Smooth muscle cell of the brain vasculature (primary cell): ENCODE data around the gene MED1.
"Not testable (repeated sequence)": the region's sequence is repeated elsewhere in the genome, so short reads cannot be mapped to it uniquely, and the experiment has no call there.

ENCODE experiments used
- DNase-seq: peaks from one replicate; pipeline ENCODE4 v3.0.0-alpha.2; 2012; ENCODE audit warnings: low read depth, low spot score

The MED1 gene

DNA sequence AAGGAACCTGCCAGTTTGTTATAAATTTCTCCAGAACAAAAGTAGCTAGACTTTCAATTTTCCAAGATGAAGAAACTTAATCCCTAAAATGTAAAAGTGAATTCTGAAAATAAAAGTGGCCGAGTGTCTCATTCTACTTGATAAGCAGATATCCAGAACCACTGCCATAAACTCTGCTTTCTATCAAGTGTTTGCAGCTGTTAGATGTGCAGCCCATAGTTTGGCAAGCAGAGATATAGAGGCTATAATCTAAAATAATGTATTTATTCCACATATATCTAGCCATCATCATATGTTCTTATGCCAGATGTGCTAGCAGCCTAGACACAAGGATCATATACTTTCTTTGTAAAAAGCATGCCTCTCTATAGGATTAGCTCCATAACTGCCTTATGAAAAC lies 34.9 kb downstream of the MED1 start:
- DNase-seq, result no peak

DNA sequence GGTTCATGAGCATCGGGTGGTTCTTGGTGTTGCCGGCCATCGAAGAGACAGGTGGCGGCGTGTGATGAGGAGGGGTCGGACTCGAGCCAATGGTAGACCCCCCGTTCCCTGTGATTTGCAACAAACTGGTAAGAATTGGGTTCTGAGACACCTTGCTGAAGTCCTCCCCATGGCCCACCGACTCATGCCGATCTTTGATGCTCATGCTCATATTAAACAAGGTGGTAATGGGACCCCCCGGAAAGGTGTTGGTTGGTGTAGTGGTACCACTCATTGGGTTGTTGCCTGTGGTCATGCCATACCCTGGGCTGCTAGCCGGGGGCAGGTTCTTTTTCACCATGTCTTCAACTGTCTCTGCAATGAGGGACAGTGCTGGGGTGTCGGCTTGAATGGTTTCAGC lies 40.8 kb downstream of the MED1 start:
- DNase-seq, result no peak

DNA sequence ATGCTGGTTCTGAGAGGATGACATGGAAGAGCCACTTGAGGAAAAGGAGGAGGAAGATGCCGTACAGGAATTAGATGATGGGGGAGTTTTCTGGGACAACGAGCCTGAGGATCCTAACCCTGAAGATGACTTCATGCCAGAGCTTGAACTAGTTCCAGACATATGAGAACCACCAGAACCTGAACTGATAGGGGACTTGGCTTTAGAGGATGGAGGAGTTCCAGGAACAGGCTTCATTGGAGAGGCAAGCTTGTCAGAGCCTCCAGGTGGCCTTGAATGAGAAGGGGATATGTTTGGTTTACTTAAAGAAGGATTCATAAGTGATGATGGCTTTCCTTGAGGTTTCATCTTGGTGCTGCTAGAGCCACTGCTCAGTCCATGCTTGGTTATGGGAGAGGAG lies 42.7 kb downstream of the MED1 start:
- DNase-seq, result no peak

DNA sequence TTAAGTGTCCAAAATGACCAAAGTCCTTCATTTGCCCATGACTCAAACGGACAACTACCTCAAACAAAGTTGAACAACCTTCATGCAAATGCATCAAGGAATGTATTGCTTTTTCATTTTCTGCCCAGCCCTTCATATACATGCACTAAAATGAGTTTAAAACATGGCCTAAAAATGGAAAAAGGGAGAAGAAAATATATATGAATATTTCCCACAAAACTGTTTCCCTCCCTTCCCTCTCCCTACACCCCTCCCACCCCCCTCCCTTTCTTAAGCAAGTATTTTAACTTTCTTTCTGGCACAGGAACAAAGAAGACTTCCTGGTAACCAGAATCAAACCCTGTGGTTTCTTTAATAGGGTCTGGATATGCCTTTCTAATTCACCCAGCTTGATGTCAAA lies 44.1 kb downstream of the MED1 start:
- DNase-seq, result no peak

DNA sequence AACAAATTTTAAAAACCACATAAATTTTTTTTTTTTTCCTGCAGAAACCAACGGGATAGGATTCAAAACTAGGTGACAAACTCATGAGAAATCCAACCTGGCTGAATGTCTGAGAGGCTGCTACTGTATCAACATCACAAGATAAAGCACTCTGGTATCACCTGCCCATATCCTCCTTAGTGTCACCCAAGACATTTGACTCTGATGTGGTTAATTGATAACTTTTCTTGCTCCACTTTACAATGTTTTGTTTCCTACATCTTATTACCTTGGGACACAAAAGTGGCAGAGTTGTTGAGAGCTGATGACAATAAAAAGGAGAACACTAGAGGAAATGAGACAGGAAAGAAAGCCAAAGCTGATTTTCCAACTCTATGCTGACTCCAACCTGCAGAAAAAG lies 45.6 kb downstream of the MED1 start:
- DNase-seq, result no peak

DNA sequence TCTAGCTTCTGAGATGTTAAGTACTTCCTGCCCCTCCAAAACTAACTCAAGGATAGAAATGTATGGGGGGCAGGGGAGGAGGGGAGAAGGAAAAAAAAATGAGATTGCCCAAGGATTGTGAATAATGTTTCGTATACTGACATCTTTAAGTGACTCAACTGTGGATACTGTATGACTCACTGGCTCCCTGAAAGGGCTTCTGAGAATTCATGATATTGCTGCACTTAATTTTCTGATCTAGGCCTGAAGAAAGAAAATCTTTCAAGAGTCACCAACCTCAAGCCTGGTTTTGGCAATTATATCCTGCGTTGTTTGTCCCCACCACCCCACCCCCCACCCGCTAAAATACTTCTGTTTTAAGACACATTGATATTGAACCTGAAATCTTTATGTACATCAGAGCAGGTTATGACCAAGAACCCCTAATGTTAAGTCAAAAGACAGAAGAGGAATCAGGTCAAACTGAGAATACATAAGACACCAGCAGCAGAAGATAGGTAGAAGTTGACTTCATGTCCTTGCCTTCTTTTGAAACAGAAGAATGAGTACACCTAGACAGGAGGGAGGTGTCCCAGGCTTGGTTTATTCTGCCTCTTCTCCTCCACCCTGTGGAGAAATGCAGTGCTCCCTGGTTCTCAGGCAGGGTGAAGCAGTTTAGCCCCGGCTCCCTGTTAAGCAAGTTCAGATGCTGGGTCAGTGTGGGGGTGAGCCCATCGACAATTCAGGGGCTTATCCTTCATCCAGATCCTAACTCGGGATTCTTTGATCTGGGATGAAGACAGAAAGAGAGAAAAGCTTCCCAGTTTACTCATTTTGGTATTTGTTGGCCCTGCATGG lies 46.3 kb downstream of the MED1 start:
- no peak for DNase-seq

DNA sequence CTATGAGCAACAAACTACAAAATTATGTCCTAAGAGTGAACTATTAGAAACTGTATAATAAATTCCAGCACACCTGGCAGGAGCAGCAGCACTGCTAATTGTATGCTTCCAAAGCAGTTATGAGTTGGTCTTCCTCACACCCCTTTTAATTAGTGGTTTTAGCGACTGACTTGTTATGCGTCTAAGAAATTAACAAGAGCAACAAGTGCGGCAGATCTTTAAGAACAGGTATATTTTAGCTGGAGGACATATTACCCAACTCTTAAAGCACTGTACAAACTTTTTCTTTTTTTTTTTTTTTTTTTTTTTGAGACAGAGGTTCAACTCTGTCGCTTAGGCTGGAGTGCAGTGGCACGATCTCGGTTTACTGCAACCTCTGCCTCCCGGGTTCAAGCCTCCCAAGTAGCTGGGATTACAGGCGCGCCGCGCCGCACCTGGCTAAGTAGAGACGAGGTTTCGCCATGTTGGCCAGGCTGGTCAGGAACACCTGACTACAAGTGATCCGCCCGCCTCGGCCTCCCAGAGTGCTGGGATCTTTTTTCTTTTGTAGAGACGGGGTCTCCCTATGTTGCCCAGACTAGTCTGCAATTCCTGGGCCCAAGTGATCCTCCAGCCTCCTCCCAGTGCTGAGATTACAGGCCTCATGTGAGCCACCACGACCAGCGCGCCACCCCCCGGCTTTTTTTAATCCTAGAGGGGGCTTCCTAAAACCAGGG lies 48.0 kb downstream of the MED1 start:
- no peak for DNase-seq

DNA sequence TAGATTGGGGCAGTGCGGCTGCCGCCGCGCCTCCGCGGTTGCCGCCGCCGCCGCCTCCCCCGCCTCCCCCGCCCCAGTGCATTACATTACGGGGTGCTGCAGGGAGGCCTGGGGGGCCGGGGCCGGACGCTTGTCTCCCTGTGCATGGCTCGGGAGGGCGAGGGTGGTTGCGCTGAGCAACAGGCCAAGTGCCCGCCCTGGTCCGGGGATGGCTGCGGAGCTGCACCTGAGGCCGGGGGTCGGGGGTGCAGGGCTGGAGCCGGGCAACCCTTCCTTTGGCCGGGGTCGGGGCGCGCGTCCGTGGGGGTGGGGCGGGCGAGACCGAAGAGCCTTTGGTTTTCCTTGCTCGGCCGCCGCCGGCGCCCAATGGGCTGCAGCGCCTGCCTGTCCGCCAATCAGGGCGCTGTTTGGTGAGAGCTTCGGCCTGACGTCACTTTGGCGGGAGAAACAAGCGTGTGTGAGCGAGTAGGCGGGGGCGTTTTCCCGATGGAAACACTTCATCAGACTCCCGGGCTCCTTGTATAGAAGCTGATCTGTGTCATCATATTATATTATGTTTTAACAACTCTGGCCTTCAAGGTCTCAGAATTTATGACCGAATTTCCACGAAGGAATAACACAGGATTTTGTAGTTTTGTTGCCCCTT lies 48.7 kb downstream of the MED1 start:
- peak; percentile 80 for DNase-seq

DNA sequence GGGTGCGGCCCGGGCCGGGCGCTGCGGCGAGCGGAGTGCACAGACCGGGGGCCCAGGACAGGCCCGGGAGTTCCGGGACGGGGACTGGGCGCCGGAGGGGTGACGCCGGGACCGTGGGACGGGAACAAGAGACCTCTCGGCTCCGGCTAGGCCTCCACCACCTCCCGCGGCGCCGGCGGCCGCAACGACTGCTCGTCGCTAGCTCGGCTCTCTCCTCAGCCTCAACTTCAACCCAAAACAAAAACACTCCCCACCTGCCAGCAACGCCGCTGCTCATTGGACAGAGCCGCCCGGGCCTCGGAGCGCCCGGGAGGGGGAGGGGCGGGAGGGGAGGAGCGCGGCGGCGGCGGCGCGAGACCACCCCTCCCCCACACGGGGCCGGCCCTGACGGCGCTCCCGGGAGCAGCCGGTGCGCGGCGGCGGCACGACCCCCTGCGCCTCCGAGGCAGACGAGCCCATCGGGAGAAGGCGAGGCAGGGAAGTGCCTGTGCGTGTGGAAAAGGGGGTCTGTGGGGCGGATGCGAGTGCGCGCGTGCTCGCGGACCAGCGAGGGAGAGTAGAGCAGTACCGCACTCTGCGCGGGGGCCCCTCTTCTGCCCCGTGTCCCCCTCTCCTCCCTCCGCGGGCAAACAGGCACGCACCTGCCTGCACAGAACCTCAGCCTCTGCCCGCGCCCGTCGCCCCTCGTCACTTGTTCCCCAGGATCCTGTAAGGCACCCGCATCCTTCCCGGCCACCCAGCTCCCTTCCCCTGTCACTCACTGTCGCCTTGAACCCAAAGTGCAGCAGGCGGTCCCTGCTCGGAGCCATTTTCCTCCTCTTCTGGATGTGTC lies 49.4 kb downstream of the MED1 start, which contains the start of gene FBXL20:
TSS of gene FBXL20 (minus strand) at position 215 of the 832 bp plus-strand sequence. CDS start 224 bp downstream, outside the sequence.
- peak; percentile 55 for DNase-seq

DNA sequence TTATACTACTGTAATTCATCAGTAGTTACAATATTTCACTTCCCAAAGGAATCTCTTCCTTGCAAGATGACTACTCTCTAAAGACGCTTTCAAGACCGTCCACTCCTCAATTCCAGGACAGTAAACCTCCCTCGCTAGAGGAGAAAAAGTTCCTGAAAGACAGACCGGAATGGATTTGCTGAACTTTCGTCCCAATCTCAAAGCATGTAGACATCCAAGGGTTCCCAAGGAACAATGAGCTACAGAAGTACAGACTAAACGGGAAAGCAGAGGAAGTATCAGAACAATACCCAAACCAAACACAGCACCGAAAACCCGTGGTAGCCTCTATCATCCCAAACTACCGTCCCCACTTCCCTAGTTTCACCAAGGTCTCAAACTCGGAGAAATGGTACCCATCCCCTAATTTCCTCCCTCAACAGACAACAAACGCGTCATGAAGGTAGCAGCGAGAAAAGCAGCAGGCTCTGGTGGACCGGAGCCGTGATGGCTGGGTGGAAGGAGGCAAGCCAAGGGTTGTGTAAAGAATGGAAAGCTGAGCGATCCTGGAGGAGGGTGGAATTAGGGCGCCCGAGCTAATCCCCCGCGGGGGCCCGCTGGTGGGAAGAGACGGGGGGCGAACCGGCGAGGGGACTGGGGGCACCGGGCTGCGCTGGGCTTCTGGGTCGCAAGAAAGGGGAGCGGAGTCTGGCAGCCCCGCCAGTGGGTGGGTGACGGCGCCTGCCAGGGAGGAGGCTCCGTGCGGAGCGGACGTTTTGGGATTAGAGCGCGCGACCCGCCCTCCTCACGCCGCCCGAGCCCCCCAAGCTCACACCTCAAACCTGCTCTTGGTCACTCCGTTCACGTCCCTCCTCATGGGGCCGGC lies 50.3 kb downstream of the MED1 start:
- no peak for DNase-seq

DNA sequence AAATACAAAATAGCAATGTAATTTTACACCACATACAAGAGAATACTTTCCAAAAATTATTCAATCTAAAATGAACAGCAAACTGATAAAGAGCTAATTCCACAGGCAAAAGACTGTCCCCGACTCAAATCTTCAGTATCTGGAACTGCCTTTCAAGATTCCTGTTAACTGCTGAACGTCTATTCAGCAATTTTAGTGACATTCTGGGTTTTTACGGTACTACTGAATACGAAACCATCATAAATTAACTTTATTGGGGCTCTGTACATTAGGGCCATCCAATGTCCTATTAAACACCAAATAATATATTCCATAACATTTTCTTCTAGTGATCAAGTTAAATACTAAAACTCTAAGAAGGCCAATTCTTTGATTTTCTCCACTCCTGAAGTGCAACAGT lies 51.3 kb downstream of the MED1 start:
- DNase-seq, result no peak

DNA sequence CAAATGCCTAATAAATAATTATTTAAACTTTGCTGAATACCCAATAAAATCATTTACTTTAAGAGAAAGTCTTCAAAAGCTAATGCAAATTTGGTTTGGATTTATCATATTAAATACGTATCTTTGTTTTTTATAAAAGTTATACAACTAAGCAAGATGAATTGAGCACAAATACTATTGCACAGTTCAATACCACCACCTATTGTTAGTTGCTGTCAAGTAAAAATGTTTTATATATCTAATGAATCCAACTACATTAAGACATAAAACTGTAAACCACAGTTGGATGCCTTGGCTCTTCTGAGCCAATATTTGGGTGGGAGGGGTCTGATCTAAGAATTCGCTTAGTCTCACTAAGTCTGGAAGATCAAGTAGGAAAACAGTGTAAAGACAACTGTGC lies 57.3 kb downstream of the MED1 start:
- no peak for DNase-seq

DNA sequence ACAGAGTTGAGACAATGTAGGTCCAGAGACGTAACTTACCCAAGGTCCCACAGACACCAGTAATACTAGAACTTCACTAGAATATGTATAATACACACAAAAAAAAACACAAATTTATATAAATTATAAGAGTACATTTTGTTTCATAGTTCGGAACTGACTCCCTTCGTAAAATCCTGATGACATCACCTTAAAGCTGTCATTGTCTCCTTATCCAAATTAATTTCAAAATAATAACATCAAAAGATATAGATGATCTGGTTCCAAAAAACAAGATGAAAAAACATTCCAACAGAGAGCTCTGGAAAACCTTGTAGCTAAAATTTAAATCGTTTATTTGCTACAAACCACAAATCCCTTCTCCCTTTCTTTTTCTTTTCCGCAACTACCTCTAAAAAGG lies 59.6 kb downstream of the MED1 start:
- no peak for DNase-seq

DNA sequence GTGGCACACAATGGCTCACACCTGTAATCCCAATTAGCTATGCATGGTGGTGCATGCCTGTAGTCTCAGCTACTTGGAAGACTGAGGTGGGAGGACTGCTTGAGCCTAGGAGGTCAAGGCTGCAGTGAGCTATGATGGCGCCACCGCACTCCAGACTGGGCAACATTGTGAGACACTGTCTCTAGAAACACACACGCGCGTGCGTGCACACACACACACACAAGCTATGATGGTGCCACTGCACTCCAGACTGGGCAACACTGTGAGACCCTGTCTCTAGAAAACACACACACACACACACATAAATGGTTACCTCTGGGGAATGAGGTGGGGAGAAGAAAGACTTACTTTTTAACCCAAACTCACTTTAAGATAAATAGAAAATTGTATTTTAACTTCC lies 66.0 kb downstream of the MED1 start:
- DNase-seq, result no peak

DNA sequence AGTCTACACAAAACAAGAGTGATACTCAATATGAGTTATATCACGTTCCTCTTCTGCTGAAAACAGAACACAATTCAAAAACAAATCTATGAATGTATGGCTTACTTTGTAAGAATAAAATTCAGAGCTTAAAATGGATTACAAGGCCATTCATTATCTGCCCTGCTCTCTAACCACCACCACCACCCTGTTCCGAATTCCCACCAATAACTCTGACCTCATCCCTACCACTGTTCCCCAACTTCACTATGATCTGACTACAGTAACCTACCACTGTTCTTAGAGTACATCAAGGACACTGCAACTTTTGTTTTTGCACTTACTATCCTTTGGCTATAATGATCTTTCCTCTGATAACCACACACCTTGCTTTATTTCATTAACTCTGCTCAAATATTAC lies 70.9 kb downstream of the MED1 start:
- no peak for DNase-seq

DNA sequence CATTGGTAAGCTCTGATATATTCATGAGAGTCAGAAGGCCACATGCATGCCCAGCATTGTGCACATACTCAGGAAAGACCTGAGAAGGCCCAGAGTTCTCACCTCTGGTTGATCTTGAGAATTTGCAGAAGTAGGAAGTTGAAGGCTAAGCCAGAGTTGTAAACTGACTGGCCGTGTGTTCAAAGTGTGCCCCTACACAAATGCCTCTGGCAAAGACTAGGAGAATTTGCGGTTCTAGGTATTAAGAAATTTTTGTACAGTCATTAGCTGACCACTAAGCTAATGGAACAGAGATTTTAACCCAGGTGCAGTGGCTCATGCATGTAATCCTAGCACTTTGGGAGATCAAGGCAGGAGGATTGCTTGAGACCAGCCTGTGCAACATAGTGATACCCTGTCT lies 74.6 kb downstream of the MED1 start:
- no peak for DNase-seq

DNA sequence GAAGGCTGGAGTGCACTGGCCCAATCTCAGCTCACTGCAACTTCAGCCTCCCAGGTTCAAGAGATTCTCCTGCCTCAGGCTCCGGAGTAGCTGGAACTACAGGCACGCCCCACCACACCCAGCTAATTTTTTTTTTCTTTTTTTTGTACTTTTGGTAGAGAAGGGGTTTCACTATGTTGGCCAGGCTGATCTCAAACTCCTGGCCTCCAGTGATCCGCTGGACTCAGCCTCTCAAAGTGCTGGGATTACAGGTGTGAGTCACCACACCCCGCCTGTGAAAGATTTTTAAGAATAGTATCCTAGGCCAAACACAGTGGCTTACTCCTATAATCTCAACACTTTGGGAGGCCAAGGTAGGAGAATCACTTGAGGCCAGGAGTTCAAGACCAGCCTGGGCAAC lies 83.3 kb downstream of the MED1 start:
- DNase-seq, result not testable (repeated sequence)

DNA sequence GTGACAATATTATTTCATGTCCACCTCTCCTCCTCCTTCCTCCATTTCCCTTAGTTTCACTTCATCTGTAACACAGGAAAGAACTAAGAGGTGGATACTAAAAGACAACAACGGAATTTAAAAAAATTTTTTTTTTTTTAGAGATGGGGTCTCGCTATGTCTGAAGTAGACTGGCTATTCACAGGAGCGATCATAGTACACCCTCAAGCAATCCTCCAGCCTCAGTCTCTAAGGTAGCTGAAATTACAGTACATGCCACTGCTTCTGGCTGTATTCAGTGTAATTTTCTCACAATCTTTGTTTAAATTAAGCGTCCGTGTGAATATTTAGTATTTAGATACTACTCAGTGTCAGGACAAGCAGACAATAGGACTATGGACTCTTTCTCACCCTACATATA lies 85.2 kb downstream of the MED1 start:
- DNase-seq, result no peak

DNA sequence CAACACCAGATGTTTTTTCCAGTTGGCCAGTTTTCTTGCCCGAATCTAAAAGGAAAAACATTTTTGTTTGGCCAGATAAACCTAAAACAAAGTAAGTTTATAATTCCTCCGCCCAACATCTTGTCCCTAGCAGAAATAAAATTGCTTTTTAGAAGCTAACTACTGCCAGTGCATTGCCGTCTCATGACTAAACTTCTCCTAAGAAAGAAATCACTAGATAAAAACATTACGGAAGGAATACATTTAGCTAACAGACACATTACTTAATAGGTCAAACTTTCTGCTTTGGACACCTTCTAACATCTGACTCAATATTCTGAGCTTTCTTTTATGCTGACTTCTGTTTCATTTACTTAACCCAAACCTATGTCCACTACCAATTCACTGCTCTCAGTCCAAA lies 85.8 kb downstream of the MED1 start:
- no peak for DNase-seq

DNA sequence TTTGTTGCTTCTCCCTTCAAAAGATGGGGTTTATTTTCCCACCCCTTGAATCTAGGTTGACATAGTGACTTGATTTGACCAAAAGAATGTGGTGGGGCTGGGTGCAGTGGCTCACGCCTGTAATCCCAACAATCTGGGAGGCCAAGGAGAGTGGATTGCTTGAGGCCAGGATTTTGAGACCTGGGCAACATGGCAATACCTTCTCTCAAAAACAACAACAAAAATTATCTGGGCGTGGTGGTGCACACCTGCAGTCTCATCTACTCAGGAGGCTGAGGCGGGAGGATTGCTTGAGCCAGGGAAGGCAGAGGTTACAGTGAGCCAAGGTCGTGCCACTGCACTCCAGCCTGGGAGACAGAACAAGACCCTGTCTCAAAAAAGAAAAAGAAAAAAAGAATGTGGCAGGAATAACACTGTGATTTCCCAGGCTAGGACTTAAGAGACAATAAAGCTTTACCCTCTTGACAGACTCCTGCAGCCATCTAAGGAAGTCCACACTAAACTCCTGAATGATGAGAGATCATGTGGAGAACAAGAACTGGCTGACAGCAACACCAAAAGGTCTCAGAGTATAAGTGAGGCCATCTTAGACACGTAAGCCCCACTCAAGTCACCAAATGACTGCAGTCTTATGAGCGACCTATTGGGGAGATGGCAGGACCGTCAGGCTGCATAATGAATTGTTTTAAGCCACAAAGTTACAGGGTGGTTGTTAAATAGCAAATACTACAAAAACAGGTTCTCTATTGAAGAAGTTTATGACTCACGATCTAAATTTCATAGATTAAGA lies 86.6 kb downstream of the MED1 start:
- DNase-seq, result no peak
